ENCODE results near the gene MAP4K3. TPM values are rescaled to one million over a fixed set of nuclear protein-coding genes. Genes with fewer than 3 reads are reported as not detected.
"Not testable (repeated sequence)": the region's sequence is repeated elsewhere in the genome, so short reads cannot be mapped to it uniquely, and the experiment has no call there.

Gene MAP4K3
- total RNA-seq, 4 donors from 2014 or later: 39.6 to 72.5 (median 53.8) TPM

- H3K27ac ChIP-seq (replicated peaks in 1 of 4): no peak overlapping the region
- no peak for TF ChIP-seq CTCF (IDR thresholded peaks at IDR 0.05)
- TF ChIP-seq POLR2AphosphoS5 (IDR thresholded peaks at IDR 0.05): no peak
- TF ChIP-seq EP300 (IDR thresholded peaks at IDR 0.05): no peak
- no peak for TF ChIP-seq POLR2A (IDR thresholded peaks at IDR 0.05; ENCODE audit: low read depth)
- intact Hi-C loops (cut with DNase I): no loop called here
- H3K27me3 ChIP-seq: no peaks in the 10 kb centered on the region
- no peak overlapping the region for H3K4me3 ChIP-seq
- DNase-seq (ENCODE audit: extremely low spot score): no peak
- no peaks in the 10 kb centered on the region for H3K9me3 ChIP-seq
- no peaks in the 10 kb centered on the region for H3K4me1 ChIP-seq
- WGBS: 92% methylated on average over 18 of the region's 18 CpGs
- H3K36me3 ChIP-seq: peaks cover 34 to 85% (median 62%) of the 10 kb centered on the region in 4 donors
These were observed 184.1 kb downstream of the MAP4K3 start for GRCh38 chr2:39252888-39253518.

- DNase-seq (ENCODE audit: extremely low spot score): no peak
- H3K27me3 ChIP-seq: no peaks in the 10 kb centered on the region
- intact Hi-C loops (cut with DNase I): no loop called here
- H3K4me3 ChIP-seq: no peak overlapping the region
- TF ChIP-seq POLR2A (IDR thresholded peaks at IDR 0.05; ENCODE audit: low read depth) (no peak), CTCF (IDR thresholded peaks at IDR 0.05) (no peak), POLR2AphosphoS5 (IDR thresholded peaks at IDR 0.05) (no peak), EP300 (IDR thresholded peaks at IDR 0.05) (no peak)
- WGBS: 83% methylated on average over 6 of the region's 6 CpGs
- H3K9me3 ChIP-seq: no peaks in the 10 kb centered on the region
- peaks cover 17 to 38% (median 24%) of the 10 kb centered on the region in 4 donors for H3K36me3 ChIP-seq
- H3K4me1 ChIP-seq: no peaks in the 10 kb centered on the region
- H3K27ac ChIP-seq (replicated peaks in 1 of 4): no peak overlapping the region
These were observed 189.5 kb downstream of the MAP4K3 start for GRCh38 chr2:39247512-39248043.

GRCh38 chr2:39246382-39246980 is 190.6 kb downstream of the MAP4K3 start:
- H3K4me3 ChIP-seq: no peak overlapping the region
- intact Hi-C loops (cut with DNase I): no loop called here
- peaks cover 9 to 27% (median 14%) of the 10 kb centered on the region in 4 donors for H3K36me3 ChIP-seq
- DNase-seq (ENCODE audit: extremely low spot score): no peak
- TF ChIP-seq EP300 (IDR thresholded peaks at IDR 0.05) (no peak), POLR2AphosphoS5 (IDR thresholded peaks at IDR 0.05) (no peak), POLR2A (IDR thresholded peaks at IDR 0.05; ENCODE audit: low read depth) (no peak), CTCF (IDR thresholded peaks at IDR 0.05) (no peak)
- WGBS: 100% methylated on average over 1 of the region's 1 CpG
- H3K9me3 ChIP-seq: no peaks in the 10 kb centered on the region
- H3K27me3 ChIP-seq: no peaks in the 10 kb centered on the region
- no peak overlapping the region for H3K27ac ChIP-seq (replicated peaks in 1 of 4)
- no peaks in the 10 kb centered on the region for H3K4me1 ChIP-seq

- peak overlapping the region in 1 of 4 donors; percentile 1 for H3K4me3 ChIP-seq
- 75% methylated on average over 31 of the region's 31 CpGs for WGBS
- DNase-seq (ENCODE audit: extremely low spot score): not testable (repeated sequence)
These were observed 192.0 kb downstream of the MAP4K3 start for GRCh38 chr2:39244963-39245625.

GRCh38 chr2:39244241-39244862 is 192.7 kb downstream of the MAP4K3 start:
- H3K27ac ChIP-seq (replicated peaks in 1 of 4); DNase-seq (ENCODE audit: extremely low spot score); intact Hi-C loops (cut with DNase I); H3K27me3 ChIP-seq; H3K4me1 ChIP-seq; H3K9me3 ChIP-seq; H3K36me3 ChIP-seq: not testable (repeated sequence)
- H3K4me3 ChIP-seq: peak overlapping the region; percentile 33 to 52 (median 38)
- 100% methylated on average over 8 of the region's 39 CpGs for WGBS

More at GRCh38 chr2:39244963-39245625, 192.0 kb downstream of the MAP4K3 start:
- H3K27me3 ChIP-seq; intact Hi-C loops (cut with DNase I); H3K27ac ChIP-seq (replicated peaks in 1 of 4); H3K4me1 ChIP-seq; H3K9me3 ChIP-seq: not testable (repeated sequence)
- H3K36me3 ChIP-seq: peaks cover 3 to 13% (median 5%) of the 10 kb centered on the region in 4 donors

Measured in esophagus muscularis mucosa (tissue), 4 donors.